Islet of Langerhans (tissue), 1 donor: Measurements from ENCODE around the gene APOBEC3A.
"Not testable (repeated sequence)": the region's sequence is repeated elsewhere in the genome, so short reads cannot be mapped to it uniquely, and the experiment has no call there.

Experiments
- FAIRE-seq: peaks from one replicate; lab custom pipeline; 2011; peaks lifted over from hg19 to GRCh38; lab: Jason Lieb, UNC

The APOBEC3A gene

GRCh38 chr22:38981992-38982927, 24.9 kb downstream of the APOBEC3A start, which contains the start of gene APOBEC3B:
APOBEC3B (plus strand) TSS chr22:38982347; CDS start chr22:38982454, 107 bp downstream.
- FAIRE-seq: peak; percentile 86

- no peak for FAIRE-seq
These were observed 26.8 kb downstream of the APOBEC3A start for GRCh38 chr22:38984224-38984623.

- FAIRE-seq: peak; percentile 87
These were observed 27.7 kb downstream of the APOBEC3A start for GRCh38 chr22:38984784-38985757.

- FAIRE-seq: no peak
These were observed 29.2 kb downstream of the APOBEC3A start for GRCh38 chr22:38986629-38987028.

GRCh38 chr22:38987171-38987895, 29.9 kb downstream of the APOBEC3A start:
- no peak for FAIRE-seq

- no peak for FAIRE-seq
These were observed 32.1 kb downstream of the APOBEC3A start for GRCh38 chr22:38989466-38989865.

- FAIRE-seq: not testable (repeated sequence)
These were observed 35.5 kb downstream of the APOBEC3A start for GRCh38 chr22:38992871-38993371.

- FAIRE-seq: no peak
These were observed 38.7 kb downstream of the APOBEC3A start for GRCh38 chr22:38996105-38996504.

- FAIRE-seq: no peak
These were observed 40.1 kb downstream of the APOBEC3A start for GRCh38 chr22:38997518-38997917.

- FAIRE-seq: peak; percentile 70
These were observed 45.8 kb downstream of the APOBEC3A start for GRCh38 chr22:39003165-39003638.

- FAIRE-seq: no peak
These were observed 49.8 kb downstream of the APOBEC3A start for GRCh38 chr22:39007177-39007576.

- FAIRE-seq: not testable (repeated sequence)
These were observed 51.0 kb downstream of the APOBEC3A start for GRCh38 chr22:39008271-39008850.

GRCh38 chr22:39010946-39011345, 53.5 kb downstream of the APOBEC3A start:
- no peak for FAIRE-seq
